AG10803 (cell line): ENCODE measurements around the gene ZNF117.
A peak's percentile ranks its signal among the peaks of the same experiment; 100 is the strongest.
"Not testable (repeated sequence)": the region's sequence is repeated elsewhere in the genome, so short reads cannot be mapped to it uniquely, and the experiment has no call there.

Experiments
- DNase-seq: peaks from one replicate; pipeline ENCODE4 v3.0.0; 2010; ENCODE audit warnings: low read depth
- H3K4me3 ChIP-seq: 2 replicates; pipeline ENCODE4 v1.5.1; 2011; ENCODE audit warnings: mild to moderate bottlenecking, low read length, control low read depth
- CTCF ChIP-seq: conservative IDR thresholded peaks from 2 replicates; pipeline ENCODE4 v1.5.1; 2011; ENCODE audit warnings: mild to moderate bottlenecking, low read length, control low read depth, inconsistent platforms

The ZNF117 gene

DNA sequence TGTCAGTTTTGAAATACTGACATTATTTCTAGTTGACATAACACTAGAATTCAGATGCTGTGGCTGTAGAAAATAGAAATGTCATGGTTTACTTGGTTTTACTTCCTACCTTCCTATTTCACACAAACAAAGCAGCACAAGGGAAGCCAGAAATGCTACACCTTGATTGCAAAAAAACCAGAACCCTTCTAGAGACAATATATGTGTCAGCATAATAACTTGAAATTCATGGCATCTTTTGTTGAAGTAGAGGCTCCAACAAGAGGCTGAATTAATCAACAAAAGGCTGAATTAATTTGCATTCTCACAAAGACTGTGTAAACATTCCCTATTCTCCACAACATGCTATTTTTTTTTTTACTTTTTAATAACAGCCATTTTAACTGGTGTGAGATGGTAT lies 25.2 kb downstream of the ZNF117 start:
- H3K4me3 ChIP-seq = no peak overlapping the region
- no peak for TF ChIP-seq CTCF
- DNase-seq = no peak

DNA sequence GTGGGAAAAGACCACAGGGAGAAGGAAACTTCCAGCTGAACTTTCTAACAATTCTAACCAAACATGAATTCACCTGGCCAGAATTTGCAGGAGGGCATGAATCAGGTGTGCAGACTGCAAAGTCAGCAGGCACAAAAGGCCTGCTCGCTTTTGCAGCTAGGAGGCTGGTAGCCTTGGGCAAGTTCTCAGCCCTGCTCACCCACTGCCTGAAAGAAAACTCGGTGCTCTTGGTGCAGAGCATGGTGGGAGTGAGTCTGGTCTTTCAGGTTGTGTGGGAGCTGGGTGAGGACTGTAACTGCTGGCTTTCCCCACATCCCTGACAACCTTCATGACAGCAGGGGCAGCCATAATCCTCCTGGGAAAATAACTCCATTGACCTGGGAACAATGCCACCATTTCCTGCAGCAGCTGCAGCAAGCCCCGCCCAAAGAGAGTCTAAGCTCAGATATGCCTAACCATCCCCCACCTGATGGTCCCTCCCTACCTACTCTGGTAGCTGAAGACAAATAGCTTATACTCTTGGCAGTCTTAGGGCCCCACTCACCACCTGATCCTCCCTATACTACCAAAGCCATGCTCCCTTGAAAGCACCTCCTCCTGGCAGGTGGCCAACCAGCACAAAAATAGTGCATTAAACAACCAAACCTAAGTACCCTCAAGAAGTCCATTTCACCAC lies 31.6 kb downstream of the ZNF117 start:
- no peak overlapping the region for H3K4me3 ChIP-seq

DNA sequence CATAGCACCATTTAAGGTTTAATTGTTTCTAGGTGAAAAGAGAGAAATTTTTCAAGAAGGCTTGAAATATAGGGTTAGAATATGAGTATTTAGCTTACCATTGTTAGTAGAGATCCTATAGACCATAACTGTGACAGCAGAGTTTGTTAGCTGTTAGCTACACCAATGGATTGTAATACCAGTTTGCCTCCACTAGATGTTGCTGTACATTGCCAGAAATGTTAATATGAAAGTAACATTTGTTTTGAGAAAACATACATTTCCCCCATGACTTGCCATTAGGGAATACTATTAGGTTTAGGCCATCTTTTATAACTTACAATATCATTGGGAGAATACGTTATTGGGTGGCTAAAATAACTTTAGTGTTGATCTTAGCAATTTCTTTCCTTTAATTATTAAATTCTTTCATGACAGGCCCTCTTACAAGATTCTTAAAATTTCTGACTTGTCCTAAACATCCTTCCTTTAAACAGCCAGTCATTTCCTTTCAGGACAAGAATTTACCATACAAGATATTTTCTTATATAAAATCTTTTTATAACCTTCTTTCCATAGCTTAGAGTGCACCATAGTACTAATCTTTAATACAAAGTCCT lies 39.5 kb downstream of the ZNF117 start:
- TF ChIP-seq CTCF = peak; percentile 93
- DNase-seq = peak; percentile 44
- H3K4me3 ChIP-seq = no peak overlapping the region

More for the DNA sequence above, 31.6 kb downstream of the ZNF117 start:
- TF ChIP-seq CTCF = no peak
- DNase-seq = no peak

GRCh38 chr7:64950673-64951072 lies 40.2 kb downstream of the ZNF117 start:
- DNase-seq = peak; percentile 35
- not testable (repeated sequence) for H3K4me3 ChIP-seq

GRCh38 chr7:64948774-64949173 lies 42.1 kb downstream of the ZNF117 start:
- not testable (repeated sequence) for DNase-seq, H3K4me3 ChIP-seq

GRCh38 chr7:64947252-64948000 lies 43.4 kb downstream of the ZNF117 start:
- no peak for TF ChIP-seq CTCF
- no peak for DNase-seq
- H3K4me3 ChIP-seq = no peak overlapping the region

- no peak for TF ChIP-seq CTCF
- no peak for DNase-seq
- H3K4me3 ChIP-seq = no peak overlapping the region
Measured at GRCh38 chr7:64946772-64947171, 44.1 kb downstream of the ZNF117 start.
